Astrocyte (in vitro differentiated cells and primary cell): ENCODE measurements around the gene BAG5. TPM values are rescaled to one million over a fixed set of nuclear protein-coding genes. Genes with fewer than 3 reads are reported as not detected.

Experiments
- DNase-seq: peaks from one replicate; pipeline ENCODE4 v3.0.0-alpha.2; 2010; ENCODE audit warnings: low read depth
- FAIRE-seq: peaks from 2 replicates; lab custom pipeline; 2011; peaks lifted over from hg19 to GRCh38; lab: Jason Lieb, UNC
- H2AFZ ChIP-seq: 2 replicates; pipeline ENCODE4 v1.6.0; 2012; ENCODE audit warnings: low read depth, low read length, inconsistent platforms
- H3K27ac ChIP-seq: 2 replicates; pipeline ENCODE4 v1.5.1; 2011; ENCODE audit warnings: low read depth, low read length, inconsistent platforms
- H3K27me3 ChIP-seq: 2 replicates; pipeline ENCODE4 v1.6.0; 2011; ENCODE audit warnings: low read length, inconsistent platforms; ENCODE audit not compliant: insufficient read depth
- H3K36me3 ChIP-seq: 2 replicates; pipeline ENCODE4 v1.5.1; 2011; ENCODE audit warnings: low read length, inconsistent platforms; ENCODE audit not compliant: insufficient read depth
- H3K4me1 ChIP-seq: 2 replicates; pipeline ENCODE4 v1.5.1; 2011; ENCODE audit warnings: low read length, inconsistent platforms; ENCODE audit not compliant: insufficient read depth
- H3K4me2 ChIP-seq: 2 replicates; pipeline ENCODE4 v1.6.0; 2012; ENCODE audit warnings: low read length, inconsistent platforms
- H3K4me3 ChIP-seq: 2 replicates; pipeline ENCODE4 v1.5.1; 2011; ENCODE audit warnings: low read depth, mild to moderate bottlenecking, low read length, inconsistent platforms; ENCODE audit not compliant: insufficient read depth
- H3K79me2 ChIP-seq: 2 replicates; pipeline ENCODE4 v1.6.0; 2012; ENCODE audit warnings: mild to moderate bottlenecking, low read length, inconsistent platforms; ENCODE audit not compliant: insufficient read depth
- H3K9ac ChIP-seq: 2 replicates; pipeline ENCODE4 v1.6.0; 2012; ENCODE audit warnings: mild to moderate bottlenecking, low read length, inconsistent platforms
- H3K9me3 ChIP-seq: 2 replicates; pipeline ENCODE4 v1.5.1; 2012; ENCODE audit warnings: low read depth, mild to moderate bottlenecking, low read length, inconsistent platforms; ENCODE audit not compliant: insufficient read depth
- H4K20me1 ChIP-seq: 2 replicates; pipeline ENCODE4 v1.6.0; 2012; ENCODE audit warnings: low read length, inconsistent platforms; ENCODE audit not compliant: insufficient read depth
- H3K27ac Mint-ChIP-seq: one replicate; pipeline ENCODE4 v1.8.0; 2021; ENCODE audit warnings: mild to moderate bottlenecking, mixed read lengths; ENCODE audit not compliant: unreplicated experiment
- H3K27me3 Mint-ChIP-seq: one replicate; pipeline ENCODE4 v1.8.0; 2021; ENCODE audit warnings: low read depth, mixed read lengths; ENCODE audit not compliant: unreplicated experiment
- H3K36me3 Mint-ChIP-seq: one replicate; pipeline ENCODE4 v1.8.0; 2021; ENCODE audit warnings: low read depth, mixed read lengths; ENCODE audit not compliant: unreplicated experiment
- H3K4me1 Mint-ChIP-seq: one replicate; pipeline ENCODE4 v1.8.0; 2021; ENCODE audit warnings: low read depth, mixed read lengths; ENCODE audit not compliant: unreplicated experiment
- H3K4me3 Mint-ChIP-seq: one replicate; pipeline ENCODE4 v1.8.0; 2021; ENCODE audit warnings: mild to moderate bottlenecking, moderate library complexity, mixed read lengths; ENCODE audit not compliant: unreplicated experiment
- H3K9me3 Mint-ChIP-seq: one replicate; pipeline ENCODE4 v1.8.0; 2021; ENCODE audit warnings: mild to moderate bottlenecking, mixed read lengths; ENCODE audit not compliant: unreplicated experiment
- CTCF ChIP-seq: IDR thresholded peaks from 2 replicates; pipeline ENCODE4 v1.5.1; 2011; ENCODE audit warnings: low read depth, mild to moderate bottlenecking, inconsistent platforms, low read length, moderate library complexity; ENCODE audit not compliant: insufficient read depth
- EZH2 ChIP-seq: IDR thresholded peaks from 2 replicates; pipeline ENCODE4 v1.6.1; 2012; ENCODE audit warnings: mild to moderate bottlenecking, low read length, inconsistent platforms; ENCODE audit not compliant: insufficient read depth
- total RNA-seq: library from RNA; stranded (reverse); gene quantifications from 2 replicates; pipeline ENCODE4 v1.2.1, GENCODE V29; 2021

Gene BAG5
- total RNA-seq, 1 donor from 2014 or later: 35.2 TPM

DNA sequence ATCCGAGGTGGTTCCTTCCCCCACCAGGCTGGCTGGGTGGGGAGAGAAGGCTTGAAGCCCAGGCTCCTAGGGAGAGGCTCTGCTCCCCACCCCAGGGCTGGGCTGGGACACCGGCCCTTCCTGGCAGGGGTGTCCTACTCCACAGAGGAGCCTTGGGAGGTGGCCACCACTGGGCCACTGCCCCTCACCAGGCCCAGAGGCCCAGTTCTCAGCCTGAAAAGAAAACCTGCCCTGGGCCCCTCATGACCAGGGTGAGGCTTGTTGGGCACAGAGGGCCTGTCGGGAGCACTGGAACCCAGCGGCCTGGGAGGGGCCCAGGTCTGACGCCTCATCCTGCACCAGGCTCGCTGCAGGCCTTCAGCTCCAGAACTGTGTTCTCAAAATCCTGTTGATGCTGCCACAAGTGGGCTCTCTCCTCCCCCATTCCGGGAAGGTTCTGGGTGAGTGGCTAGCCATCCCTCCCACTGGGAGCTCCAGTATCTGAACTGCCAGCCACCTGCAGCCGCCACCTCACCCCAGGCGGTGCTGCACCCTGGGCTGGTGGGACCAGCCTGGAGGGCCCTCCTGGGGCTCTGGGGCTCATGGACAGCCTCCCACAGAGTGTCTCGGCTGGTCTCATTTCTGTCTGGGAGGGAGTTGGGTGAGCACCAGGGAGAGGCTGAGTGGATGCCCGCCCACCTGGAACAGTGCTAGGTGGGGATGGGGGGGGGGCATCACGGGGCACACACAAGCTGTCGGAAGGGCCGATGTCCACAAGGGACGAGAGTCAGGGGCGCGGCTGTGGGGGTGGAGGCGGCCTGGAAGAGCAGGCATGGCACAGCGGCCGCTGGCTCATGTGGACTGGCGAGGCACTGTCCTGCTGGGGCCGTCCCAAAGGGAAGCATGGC, 11.8 kb downstream of the BAG5 start:
- peaks cover 10% of the 10 kb centered on the region for H3K4me1 ChIP-seq
- Mint-ChIP-seq H3K27me3 (no peaks in the 10 kb centered on the region), H3K36me3 (peaks cover 7% of the 10 kb centered on the region), H3K27ac (no peak overlapping the region), H3K4me1 (peaks cover 9% of the 10 kb centered on the region), H3K9me3 (no peaks in the 10 kb centered on the region), H3K4me3 (no peak overlapping the region)
- no peaks in the 10 kb centered on the region for H3K9me3 ChIP-seq
- FAIRE-seq (no peak), DNase-seq (no peak)
- TF ChIP-seq EZH2: no peak
- TF ChIP-seq CTCF: no peak
- H3K27me3 ChIP-seq: no peaks in the 10 kb centered on the region
- H3K4me3 ChIP-seq: no peak overlapping the region
- no peaks in the 10 kb centered on the region for H3K36me3 ChIP-seq
- H3K4me2 ChIP-seq: no peak overlapping the region
- H3K79me2 ChIP-seq: peaks cover 7% of the 10 kb centered on the region
- H3K9ac ChIP-seq: no peak overlapping the region
- no peak overlapping the region for H3K27ac ChIP-seq
- H2AFZ ChIP-seq: no peak overlapping the region
- peaks cover 49% of the 10 kb centered on the region for H4K20me1 ChIP-seq

DNA sequence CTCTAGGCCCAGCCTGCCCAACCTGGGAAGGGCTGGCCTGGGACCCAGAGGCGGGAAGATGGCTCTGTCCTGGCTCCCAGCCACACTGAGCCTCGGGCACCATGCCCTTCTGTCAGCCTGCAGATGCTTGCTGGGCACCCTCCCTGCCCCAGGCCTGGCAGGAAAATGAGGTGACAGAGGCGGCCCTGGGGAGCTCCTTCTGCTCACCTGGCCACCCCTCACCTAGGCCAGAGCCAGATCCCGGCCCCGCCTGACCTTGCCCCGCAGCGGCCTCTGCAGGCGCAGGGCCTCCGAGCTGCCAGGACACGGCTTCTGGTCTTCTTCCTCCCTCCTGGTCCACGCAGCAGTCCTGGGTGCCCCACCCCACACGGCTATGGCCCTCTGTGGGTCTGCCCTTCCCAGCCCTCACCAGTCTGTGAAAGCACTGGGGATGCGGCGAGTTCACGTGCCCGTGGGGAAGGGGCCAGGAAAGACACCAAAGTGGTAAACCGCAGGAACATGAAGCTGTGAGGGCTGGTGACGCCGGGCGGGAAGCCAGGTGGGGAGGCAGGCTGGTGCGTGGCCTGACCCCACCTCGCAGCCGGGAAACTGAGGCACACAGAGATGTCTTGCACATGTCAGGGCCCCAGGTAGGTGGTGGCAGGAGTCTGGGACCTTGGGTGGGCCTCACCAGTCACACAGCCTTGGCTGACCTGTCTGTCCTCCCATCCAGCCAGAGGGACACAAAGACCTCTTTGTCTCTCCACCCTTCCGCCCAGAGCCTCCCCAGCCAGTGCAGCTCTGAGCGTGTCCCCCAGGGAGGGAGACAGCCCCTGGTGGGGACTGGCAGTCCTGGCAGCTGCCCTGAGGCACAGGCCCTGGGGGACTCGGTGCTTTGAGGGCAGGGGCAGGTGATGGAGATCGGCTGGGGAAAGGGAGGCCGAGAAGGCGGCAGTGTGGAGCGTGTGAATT, 12.8 kb downstream of the BAG5 start:
- H3K9me3 ChIP-seq: no peaks in the 10 kb centered on the region
- no peaks in the 10 kb centered on the region for H3K79me2 ChIP-seq
- no peak overlapping the region for H3K9ac ChIP-seq
- no peaks in the 10 kb centered on the region for H3K27me3 ChIP-seq
- H3K4me3 ChIP-seq: no peak overlapping the region
- Mint-ChIP-seq H3K27me3 (no peaks in the 10 kb centered on the region), H3K27ac (no peak overlapping the region), H3K9me3 (no peaks in the 10 kb centered on the region), H3K4me3 (no peak overlapping the region), H3K4me1 (peaks cover 7% of the 10 kb centered on the region), H3K36me3 (peaks cover 2% of the 10 kb centered on the region)
- no peak overlapping the region for H2AFZ ChIP-seq
- DNase-seq (no peak), FAIRE-seq (no peak)
- no peaks in the 10 kb centered on the region for H3K36me3 ChIP-seq
- TF ChIP-seq EZH2: no peak
- no peak for TF ChIP-seq CTCF
- H3K4me1 ChIP-seq: peaks cover 10% of the 10 kb centered on the region
- H4K20me1 ChIP-seq: peaks cover 42% of the 10 kb centered on the region
- H3K4me2 ChIP-seq: no peak overlapping the region
- H3K27ac ChIP-seq: no peak overlapping the region
